Kidney glomerular epithelial cell (primary cell): ENCODE data around the gene PDLIM5.

Experiments used
- DNase-seq: peaks from one replicate; lab custom pipeline; 2025; lab: John Stamatoyannopoulos, UW

Gene PDLIM5

GRCh38 chr4:94428884-94429283 is 22.9 kb upstream of the PDLIM5 start:
- no peak for DNase-seq

GRCh38 chr4:94430406-94430805 is 21.3 kb upstream of the PDLIM5 start:
- no peak for DNase-seq

DNA sequence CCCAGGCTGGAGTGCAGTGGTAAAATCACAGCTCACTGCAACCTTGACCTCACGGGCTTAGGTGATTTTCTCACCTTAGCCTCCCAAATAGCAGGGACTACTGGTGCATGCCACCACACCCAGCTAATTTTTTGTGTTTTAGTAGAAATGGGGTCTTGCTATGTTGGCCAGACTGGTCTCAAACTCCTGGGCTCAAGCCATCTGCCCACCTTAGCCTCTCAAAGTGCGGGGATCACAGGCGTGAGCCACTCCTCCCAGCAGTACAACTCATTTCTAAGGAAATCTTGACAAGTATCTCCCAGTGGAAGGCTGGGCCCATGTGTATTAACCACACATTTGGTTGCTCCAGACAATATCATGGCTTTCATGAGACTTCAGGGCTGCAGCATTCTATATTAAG is 20.4 kb upstream of the PDLIM5 start:
- DNase-seq: no peak

- DNase-seq: no peak
Measured at GRCh38 chr4:94434505-94434904, 17.2 kb upstream of the PDLIM5 start.

DNA sequence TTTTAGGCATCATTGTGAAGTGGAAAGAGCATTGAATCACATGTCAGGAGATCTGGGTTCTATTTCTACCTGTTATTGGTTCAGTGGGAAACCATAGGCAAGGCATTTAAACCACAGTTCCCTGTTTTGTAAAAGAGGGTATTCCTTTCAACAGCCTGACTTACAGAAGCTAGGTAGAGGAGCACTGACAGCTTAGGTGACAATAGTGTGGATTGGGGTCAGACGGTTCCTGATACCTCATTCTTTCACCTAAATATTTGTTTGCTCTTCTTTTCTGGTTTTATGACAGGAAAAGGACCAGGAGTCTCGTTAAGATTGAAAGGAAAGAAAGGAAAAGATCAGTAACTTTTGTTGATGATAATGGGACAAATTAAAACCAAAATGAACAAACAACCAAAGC is 15.9 kb upstream of the PDLIM5 start:
- DNase-seq: no peak

DNA sequence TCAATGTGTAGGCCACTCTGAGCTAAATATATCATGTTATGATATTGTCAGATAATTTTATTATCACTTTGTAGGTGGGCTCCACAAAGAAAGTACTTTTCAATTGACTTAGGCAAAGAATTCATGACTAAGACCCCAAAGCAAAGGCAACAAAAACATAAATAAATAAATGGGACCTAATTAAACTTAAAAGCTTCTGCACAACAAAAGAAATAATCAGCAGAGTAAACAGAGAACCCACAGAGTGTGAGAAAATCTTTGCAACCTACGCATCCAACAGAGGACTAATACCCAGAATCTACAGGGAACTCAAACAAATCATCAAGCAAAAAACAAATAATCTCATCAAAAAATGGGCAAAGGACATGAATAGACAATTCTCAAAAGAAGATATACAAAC is 15.2 kb upstream of the PDLIM5 start:
- DNase-seq: no peak

- DNase-seq: no peak
Measured at GRCh38 chr4:94439606-94440005, 12.1 kb upstream of the PDLIM5 start.

DNA sequence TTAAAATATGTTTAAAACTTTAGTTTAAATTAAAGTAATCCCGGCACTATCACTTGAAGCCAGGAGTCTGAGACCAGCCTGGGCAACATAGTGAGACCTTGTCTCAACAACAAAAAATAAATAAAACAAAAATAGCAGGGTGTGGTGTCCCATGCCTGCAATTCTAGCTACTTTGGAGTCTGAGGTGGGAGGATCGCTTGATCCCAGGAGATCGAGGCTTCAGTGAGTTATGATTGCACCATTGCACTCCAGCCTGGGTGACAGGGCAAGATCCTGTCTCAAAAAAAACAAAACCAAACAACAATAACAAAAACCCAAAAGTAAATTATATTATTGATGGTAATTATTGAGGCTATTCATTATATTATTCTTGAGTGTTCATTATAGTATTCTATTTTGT is 9.9 kb upstream of the PDLIM5 start:
- no peak for DNase-seq

GRCh38 chr4:94442251-94442650 is 9.5 kb upstream of the PDLIM5 start:
- no peak for DNase-seq

DNA sequence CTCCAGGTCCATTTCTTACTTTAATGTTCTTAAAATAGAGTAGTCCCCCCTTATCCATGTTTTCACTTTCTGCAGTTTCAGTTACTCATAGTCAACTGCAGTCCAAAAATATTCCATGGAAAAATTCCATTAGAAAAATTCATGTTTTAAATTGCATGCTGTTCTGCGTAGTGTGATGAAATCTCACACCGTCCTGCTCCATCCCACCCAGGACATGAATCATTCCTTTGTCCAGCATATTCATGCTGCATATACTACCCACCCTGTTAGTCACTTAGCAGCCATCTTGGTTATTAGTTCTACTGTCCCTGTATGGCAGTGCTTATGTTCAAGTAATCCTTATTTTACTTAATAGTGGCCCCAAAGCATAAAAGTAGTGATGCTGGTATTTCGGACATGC is 5.4 kb upstream of the PDLIM5 start:
- no peak for DNase-seq

- no peak for DNase-seq
Measured at GRCh38 chr4:94447754-94448411, 3.9 kb upstream of the PDLIM5 start.

- no peak for DNase-seq
Measured at GRCh38 chr4:94448815-94449375, 2.8 kb upstream of the PDLIM5 start.

- DNase-seq: no peak
Measured at GRCh38 chr4:94451051-94451694, 569 bp upstream of the PDLIM5 start.

DNA sequence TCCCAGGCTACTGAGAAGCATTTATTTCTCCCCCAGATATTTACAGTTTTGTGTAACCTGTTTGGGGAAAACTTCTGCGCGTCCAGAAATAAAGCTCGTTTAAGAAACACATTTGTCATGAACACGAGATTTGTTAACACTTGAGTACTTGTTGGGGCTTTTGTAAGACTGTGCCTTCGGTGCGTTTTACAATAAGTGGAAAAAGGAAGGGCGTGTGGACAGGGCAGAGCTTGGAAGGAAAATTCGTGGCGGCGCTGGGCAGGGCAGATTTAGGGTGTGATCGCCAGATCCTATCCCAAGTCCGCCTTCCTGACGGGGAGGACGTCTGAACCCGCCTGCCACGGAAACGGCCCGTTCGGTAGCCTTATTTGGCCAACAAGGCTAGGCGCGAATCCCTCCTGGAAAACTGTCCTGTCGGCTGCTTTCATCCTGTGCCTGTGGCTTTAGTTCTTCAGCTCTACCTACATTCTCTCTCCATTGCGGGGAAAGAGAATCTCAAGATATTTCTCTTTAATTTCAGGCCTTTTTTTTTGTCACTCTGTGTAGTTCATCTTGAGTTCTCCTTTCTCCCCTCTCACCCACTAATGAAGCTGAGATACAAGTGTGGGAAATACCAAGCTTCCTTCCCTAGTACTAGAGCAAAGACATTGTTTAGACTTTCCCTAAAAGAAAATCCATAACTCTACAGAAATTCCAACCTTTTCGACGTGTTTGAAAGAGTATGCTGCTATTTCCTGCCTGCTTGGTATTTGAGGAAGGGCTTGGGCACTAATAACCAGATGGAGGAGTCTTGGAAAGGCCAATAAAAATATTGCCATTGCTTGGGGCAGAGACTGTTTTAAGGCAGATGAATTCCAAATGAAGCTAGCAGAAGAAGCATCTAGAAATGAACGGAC is 982 bp downstream of the PDLIM5 start:
- DNase-seq: peak; percentile 66

DNA sequence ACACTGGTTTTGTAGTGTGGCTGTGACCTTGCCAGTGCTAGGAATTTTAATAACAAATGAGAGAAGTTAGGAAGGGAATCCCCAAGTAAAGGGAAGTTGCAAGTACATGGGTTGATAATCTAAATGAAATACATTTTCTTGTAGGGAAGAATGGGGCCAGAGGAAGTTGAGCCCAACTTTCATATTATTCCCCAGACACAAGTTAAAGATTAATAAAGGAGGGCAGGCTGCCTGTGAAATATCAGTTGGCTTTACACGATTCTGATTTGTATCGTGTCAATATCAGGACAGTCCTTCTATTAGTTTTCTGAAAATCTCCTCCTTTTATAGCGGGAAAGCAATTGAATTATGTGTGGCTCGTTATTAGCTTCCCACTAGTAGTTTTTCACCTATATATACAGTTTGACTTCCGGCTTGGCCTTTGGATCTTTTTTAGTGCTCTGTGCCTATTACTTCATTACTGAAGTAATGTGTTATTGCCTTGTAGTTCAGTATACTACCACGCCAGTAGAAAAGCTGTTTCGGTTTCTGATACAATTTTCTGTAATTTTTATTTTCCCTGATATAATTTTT is 1.7 kb downstream of the PDLIM5 start:
- peak; percentile 74 for DNase-seq

GRCh38 chr4:94454405-94454804 is 2.7 kb downstream of the PDLIM5 start:
- DNase-seq: no peak

GRCh38 chr4:94455081-94455480 is 3.3 kb downstream of the PDLIM5 start:
- DNase-seq: no peak

GRCh38 chr4:94457692-94458106 is 6.0 kb downstream of the PDLIM5 start:
- peak; percentile 72 for DNase-seq

DNA sequence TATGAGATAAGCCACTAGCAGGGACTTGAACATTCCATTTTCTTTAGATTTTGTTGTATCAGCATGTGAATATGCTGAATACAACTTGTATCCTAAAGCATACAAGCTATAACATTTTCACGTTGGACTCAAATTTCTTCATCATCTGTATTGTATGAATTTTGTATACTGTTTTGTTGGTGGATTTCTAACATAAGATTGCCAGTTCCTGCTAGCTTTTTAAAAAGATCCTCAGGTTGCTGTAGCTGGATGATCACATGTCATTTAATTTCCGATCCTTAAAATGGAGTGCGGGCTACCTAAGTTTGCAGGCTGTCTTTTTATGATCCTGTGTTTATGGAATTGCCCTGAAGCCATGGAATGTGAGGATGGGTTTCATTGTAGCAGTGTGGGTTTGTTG is 6.9 kb downstream of the PDLIM5 start:
- DNase-seq: no peak

GRCh38 chr4:94459462-94460161 is 7.9 kb downstream of the PDLIM5 start:
- DNase-seq: no peak

- DNase-seq: no peak
Measured at GRCh38 chr4:94461506-94461905, 9.8 kb downstream of the PDLIM5 start.

DNA sequence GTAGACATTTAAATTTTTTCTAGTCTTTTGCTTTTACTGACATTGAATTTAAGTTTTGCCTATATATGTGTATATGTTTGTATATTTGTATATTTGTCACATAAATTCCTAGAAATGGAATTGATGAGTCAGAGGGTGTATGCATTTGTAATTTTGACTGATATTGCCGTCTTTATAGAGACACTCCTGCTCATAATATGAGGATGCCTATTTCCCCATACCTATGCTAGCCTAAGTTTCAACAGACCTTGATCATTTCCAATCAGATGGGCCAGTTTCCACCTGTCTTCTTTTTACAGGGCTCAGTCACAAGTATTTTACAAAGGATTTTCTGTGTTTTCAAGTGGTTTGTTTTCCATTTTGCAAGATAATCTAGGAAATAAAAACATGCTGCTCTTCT is 10.8 kb downstream of the PDLIM5 start:
- no peak for DNase-seq
